ENCODE data around the gene MYL7.
"Not testable (repeated sequence)": the region's sequence is repeated elsewhere in the genome, so short reads cannot be mapped to it uniquely, and the experiment has no call there.

DNA sequence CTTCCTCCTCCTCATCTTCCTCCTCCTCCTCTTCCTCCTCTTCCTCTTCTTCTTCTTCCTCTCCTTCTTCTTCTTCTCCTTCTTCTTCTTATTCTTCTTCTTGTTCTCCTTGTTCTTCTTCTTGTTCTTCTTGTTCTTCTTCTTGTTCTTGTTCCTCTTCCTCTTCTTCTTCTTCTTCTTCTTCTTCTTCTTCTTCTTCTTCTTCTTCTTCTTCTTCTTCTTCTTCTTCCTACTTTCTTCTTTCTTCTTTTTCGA, 33.5 kb upstream of the MYL7 start:
- TF ChIP-seq, protein P1, sequence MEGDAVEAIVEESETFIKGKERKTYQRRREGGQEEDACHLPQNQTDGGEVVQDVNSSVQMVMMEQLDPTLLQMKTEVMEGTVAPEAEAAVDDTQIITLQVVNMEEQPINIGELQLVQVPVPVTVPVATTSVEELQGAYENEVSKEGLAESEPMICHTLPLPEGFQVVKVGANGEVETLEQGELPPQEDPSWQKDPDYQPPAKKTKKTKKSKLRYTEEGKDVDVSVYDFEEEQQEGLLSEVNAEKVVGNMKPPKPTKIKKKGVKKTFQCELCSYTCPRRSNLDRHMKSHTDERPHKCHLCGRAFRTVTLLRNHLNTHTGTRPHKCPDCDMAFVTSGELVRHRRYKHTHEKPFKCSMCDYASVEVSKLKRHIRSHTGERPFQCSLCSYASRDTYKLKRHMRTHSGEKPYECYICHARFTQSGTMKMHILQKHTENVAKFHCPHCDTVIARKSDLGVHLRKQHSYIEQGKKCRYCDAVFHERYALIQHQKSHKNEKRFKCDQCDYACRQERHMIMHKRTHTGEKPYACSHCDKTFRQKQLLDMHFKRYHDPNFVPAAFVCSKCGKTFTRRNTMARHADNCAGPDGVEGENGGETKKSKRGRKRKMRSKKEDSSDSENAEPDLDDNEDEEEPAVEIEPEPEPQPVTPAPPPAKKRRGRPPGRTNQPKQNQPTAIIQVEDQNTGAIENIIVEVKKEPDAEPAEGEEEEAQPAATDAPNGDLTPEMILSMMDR (conservative IDR thresholded peaks at IDR 0.05 in 1 of 2, IDR thresholded peaks at IDR 0.05 in 1 of 2; ENCODE audit: low read depth in 1 of 2, low read length in 2 of 2): not testable (repeated sequence)
- not testable (repeated sequence) for TF ChIP-seq EZH2 (IDR thresholded peaks at IDR 0.05; ENCODE audit: low read length, missing control alignments)

All from fibroblast of lung (primary cell).